ENCODE measurements around the gene RUNX1. TPM values are rescaled to one million over a fixed set of nuclear protein-coding genes. Genes with fewer than 3 reads are reported as not detected.

The RUNX1 gene
- total and polyA plus RNA-seq, 7 donors: 8.7 to 230 (median 30.1) TPM

- Histone ChIP-seq H3K36me3 (ENCODE audit: insufficient read depth in 1 of 2, low read depth in 1 of 2) (no peaks in the 10 kb centered on the region), H3K4me3 (peak overlapping the region; percentile 87), H3K4me1 (peaks cover 16% of the 10 kb centered on the region), H3K9me3 (no peaks in the 10 kb centered on the region), H3K27ac (peak overlapping the region; percentile 50), H3K27me3 (ENCODE audit: insufficient read depth in 3 of 3, low read length in 2 of 3) (peaks cover 0 to 38% (median 8%) of the 10 kb centered on the region in 3 donors)
- TF ChIP-seq CTCF (IDR thresholded peaks at IDR 0.05): no peak
- intact Hi-C loops (cut with DNase I): loop anchor here (5.0 to 10.0 kb wide), 4 partner anchors 156 to 721 kb away; partner anchors contain the start of gene RUNX1 (in 1 of the 2)
- WGBS, 3 donors: 36 to 47% (median 47%) methylated on average over 8 of the region's 8 CpGs
- ATAC-seq: no peak
- no peak for DNase-seq
These were observed 157.5 kb downstream of the RUNX1 start for GRCh38 chr21:34891613-34891943.

- no peak for ATAC-seq
- TF ChIP-seq CTCF (IDR thresholded peaks at IDR 0.05): no peak
- DNase-seq: peak; percentile 29 to 65
- Histone ChIP-seq H3K27me3 (ENCODE audit: insufficient read depth in 3 of 3, low read length in 2 of 3) (peaks cover 0 to 34% (median 8%) of the 10 kb centered on the region in 3 donors), H3K9me3 (no peaks in the 10 kb centered on the region), H3K4me1 (peaks cover 16% of the 10 kb centered on the region), H3K36me3 (ENCODE audit: insufficient read depth in 1 of 2, low read depth in 1 of 2) (no peaks in the 10 kb centered on the region), H3K27ac (peak overlapping the region; percentile 50), H3K4me3 (peak overlapping the region; percentile 87)
- intact Hi-C loops (cut with DNase I): loop anchor here (5.0 to 10.0 kb wide), 4 partner anchors 156 to 721 kb away; partner anchors contain the start of gene RUNX1 (in 1 of the 2)
- 16 to 20% (median 19%) methylated on average over 60 of the region's 60 CpGs for WGBS, 3 donors
These were observed 158.1 kb downstream of the RUNX1 start for GRCh38 chr21:34890724-34891612.

GRCh38 chr21:34890470-34890723 is 158.7 kb downstream of the RUNX1 start:
- peak overlapping the region; percentile 87 for H3K4me3 ChIP-seq
- peaks cover 0 to 33% (median 8%) of the 10 kb centered on the region in 3 donors for H3K27me3 ChIP-seq (ENCODE audit: insufficient read depth in 3 of 3, low read length in 2 of 3)
- ATAC-seq: no peak
- H3K27ac ChIP-seq: peak overlapping the region; percentile 94
- H3K4me1 ChIP-seq: peaks cover 16% of the 10 kb centered on the region
- 8 to 20% (median 19%) methylated on average over 13 to 14 of the region's 14 CpGs for WGBS, 3 donors
- intact Hi-C loops (cut with DNase I): loop anchor here (5.0 to 10.0 kb wide), 4 partner anchors 157 to 722 kb away; partner anchors contain the start of gene RUNX1 (in 1 of the 2)
- no peak for DNase-seq
- H3K36me3 ChIP-seq (ENCODE audit: insufficient read depth in 1 of 2, low read depth in 1 of 2): no peaks in the 10 kb centered on the region
- no peak for TF ChIP-seq CTCF (IDR thresholded peaks at IDR 0.05)
- no peaks in the 10 kb centered on the region for H3K9me3 ChIP-seq

- 1% methylated on average over 44 to 98 of the region's 98 CpGs for whole genome bisulfite sequencing, 3 donors
- H3K4me1 ChIP-seq: peaks cover 16% of the 10 kb centered on the region
- intact Hi-C loops (cut with DNase I): loop anchor here (2.0 to 10.0 kb wide), 12 partner anchors 93 to 1045 kb away; partner anchors contain the start of gene RUNX1 (in 1 of the 2)
- H3K4me3 ChIP-seq: peak overlapping the region; percentile 87
- H3K27me3 ChIP-seq (ENCODE audit: insufficient read depth in 3 of 3, low read length in 2 of 3): peaks cover 0 to 30% (median 8%) of the 10 kb centered on the region in 3 donors
- H3K27ac ChIP-seq: peak overlapping the region; percentile 94
- H3K36me3 ChIP-seq (ENCODE audit: insufficient read depth in 1 of 2, low read depth in 1 of 2): no peaks in the 10 kb centered on the region
- DNase-seq (peak; percentile 84 to 87), ATAC-seq (peak; percentile 66 to 69 (median 66))
- no peaks in the 10 kb centered on the region for H3K9me3 ChIP-seq
- TF ChIP-seq CTCF (IDR thresholded peaks at IDR 0.05): peak; percentile 89
These were observed 159.2 kb downstream of the RUNX1 start for GRCh38 chr21:34889676-34890469.

Data from psoas muscle (tissue), 8 donors.